GM12874 (cell line): Measurements from ENCODE around the gene PLEKHM3.

Source experiments
- CTCF ChIP-seq: IDR thresholded peaks from 2 replicates; pipeline ENCODE4 v1.5.1; 2011; ENCODE audit warnings: low read depth, mild to moderate bottlenecking, control low read depth, low read length, moderate library complexity; ENCODE audit not compliant: insufficient read depth

Gene PLEKHM3

GRCh38 chr2:207891086-207891844 lies 134.1 kb downstream of the PLEKHM3 start:
- no peak for TF ChIP-seq CTCF

DNA sequence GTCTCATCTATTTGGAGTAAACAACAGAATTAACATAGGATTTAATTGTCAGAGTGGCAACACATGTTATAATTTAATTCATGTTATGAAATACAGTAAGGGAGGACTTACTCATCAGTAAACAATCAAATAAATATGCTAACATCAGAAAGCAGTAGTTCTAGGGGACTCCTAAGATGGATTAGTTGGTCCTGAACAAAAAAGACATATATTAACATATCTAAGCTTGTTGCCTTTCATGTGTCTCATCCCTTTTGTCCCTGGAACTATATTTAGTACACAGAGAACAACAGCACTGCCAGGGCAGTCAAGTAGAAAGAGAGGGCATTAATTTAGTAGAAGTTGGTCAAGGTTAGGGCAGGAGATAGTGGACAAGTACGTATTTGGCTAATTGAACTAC lies 137.8 kb downstream of the PLEKHM3 start:
- TF ChIP-seq CTCF: no peak

GRCh38 chr2:207885010-207885409 lies 140.3 kb downstream of the PLEKHM3 start:
- no peak for TF ChIP-seq CTCF

- no peak for TF ChIP-seq CTCF
These were observed 141.2 kb downstream of the PLEKHM3 start for GRCh38 chr2:207884127-207884526.

- TF ChIP-seq CTCF: no peak
These were observed 142.1 kb downstream of the PLEKHM3 start for GRCh38 chr2:207883002-207883780.

- no peak for TF ChIP-seq CTCF
These were observed 143.4 kb downstream of the PLEKHM3 start for GRCh38 chr2:207881902-207882301.

DNA sequence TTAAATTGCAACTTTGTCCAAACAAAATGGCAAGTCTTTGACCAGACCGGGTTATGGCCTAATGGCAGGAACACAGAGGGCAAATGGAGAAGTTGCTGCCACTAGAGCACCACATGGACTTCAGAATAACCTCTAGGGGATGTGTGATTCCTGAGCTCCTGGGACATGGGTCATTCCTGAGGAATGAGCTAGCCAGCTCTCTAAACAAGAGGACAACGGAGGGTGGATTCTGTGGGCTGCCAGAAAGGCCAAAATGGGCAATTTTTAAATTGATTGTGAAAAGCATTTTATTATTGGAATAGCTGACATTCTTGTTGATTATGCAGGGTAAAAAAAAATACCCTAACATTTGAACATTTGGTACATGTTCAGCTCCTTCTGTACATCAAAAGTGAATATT lies 145.8 kb downstream of the PLEKHM3 start:
- no peak for TF ChIP-seq CTCF
